Measurements from ENCODE around the gene GDF2. TPM values are rescaled to one million over a fixed set of nuclear protein-coding genes. Genes with fewer than 3 reads are reported as not detected.

The GDF2 gene
- total RNA-seq, 1 experiment from 2014 or later, result not detected

DNA sequence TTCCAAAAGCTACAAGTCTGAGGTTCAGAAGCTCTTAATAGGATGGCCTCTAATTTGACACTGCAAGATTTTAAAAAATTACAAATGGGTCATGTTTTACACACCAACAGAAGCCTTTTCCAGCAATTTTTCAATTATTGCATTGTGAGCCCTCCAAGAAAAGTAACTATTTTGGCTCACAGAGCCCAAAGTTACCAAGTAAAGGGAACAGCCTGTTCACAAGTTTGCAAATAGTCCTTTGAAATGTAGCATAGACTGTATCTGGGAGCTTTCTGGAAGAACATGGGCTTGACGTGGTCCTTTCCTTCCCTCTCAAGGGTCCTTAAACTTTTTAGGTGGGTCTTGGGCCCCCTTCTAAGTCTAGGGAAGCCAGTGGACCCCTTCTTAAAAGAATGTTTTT lies 23.5 kb upstream of the GDF2 start:
- Mint-ChIP-seq H3K27me3 (ENCODE audit: low read depth) (peaks cover 77% of the 10 kb centered on the region), H3K4me1 (peaks cover 6 to 23% of the 10 kb centered on the region in 2 experiments), H3K27ac (no peak overlapping the region), H3K9me3 (no peaks in the 10 kb centered on the region), H3K36me3 (ENCODE audit: insufficient read depth in 1 of 3, low read depth in 3 of 3) (no peaks in the 10 kb centered on the region), H3K4me3 (no peak overlapping the region)
- Histone ChIP-seq H3K27me3 (ENCODE audit: insufficient read depth, low read length) (peaks cover 14% of the 10 kb centered on the region; the same call in 1 of the 2 replicates), H3K23me2 (ENCODE audit: insufficient read length, low read depth, low read length, poor library complexity, severe bottlenecking) (peaks cover 4% of the 10 kb centered on the region), H2BK12ac (ENCODE audit: insufficient read length, low read depth, low read length) (no peak overlapping the region), H4K8ac (replicated peaks; ENCODE audit: insufficient read length, low read depth, low read length) (no peak overlapping the region), H2AFZ (ENCODE audit: low read length) (no peak overlapping the region), H2BK15ac (ENCODE audit: low read depth, low read length) (no peak overlapping the region), H2BK120ac (ENCODE audit: low read depth, low read length, poor library complexity, severe bottlenecking) (no peak overlapping the region), H3K9me3 (ENCODE audit: control insufficient read depth, low read depth, low read length) (no peaks in the 10 kb centered on the region), H4K91ac (ENCODE audit: insufficient read length, low read depth, low read length) (no peak overlapping the region), H3K79me2 (ENCODE audit: insufficient read depth, low read length) (no peaks in the 10 kb centered on the region), H3K9ac (ENCODE audit: extremely low read depth, insufficient read length, low read length) (no peak overlapping the region), H3K4me2 (ENCODE audit: insufficient read depth, insufficient read length, low read length) (no peak overlapping the region), H3K79me1 (ENCODE audit: insufficient read depth, low read depth, low read length, poor library complexity, severe bottlenecking) (no peaks in the 10 kb centered on the region), H2AK5ac (ENCODE audit: insufficient read length, low read length) (no peak overlapping the region), H3K4ac (ENCODE audit: low read depth, low read length) (no peak overlapping the region), H3K27ac (ENCODE audit: insufficient read length, low read depth, low read length) (no peak overlapping the region), H3K56ac (ENCODE audit: insufficient read length, low read depth, low read length) (no peak overlapping the region), H3K14ac (ENCODE audit: insufficient read depth, low read length) (no peak overlapping the region), H3K23ac (ENCODE audit: insufficient read length, low read depth, low read length) (no peak overlapping the region), H3K18ac (ENCODE audit: insufficient read length, low read depth, low read length) (no peak overlapping the region), H2BK5ac (ENCODE audit: insufficient read length, low read length) (no peak overlapping the region), H4K20me1 (ENCODE audit: control insufficient read depth, insufficient read depth, insufficient read length) (no peaks in the 10 kb centered on the region), H2BK20ac (ENCODE audit: low read depth, low read length, poor library complexity, severe bottlenecking) (no peak overlapping the region), H3T11ph (ENCODE audit: low read length) (no peak overlapping the region), H4K5ac (ENCODE audit: insufficient read length, low read depth, low read length) (no peak overlapping the region), H3K4me1 (ENCODE audit: insufficient read depth, low read length) (no peaks in the 10 kb centered on the region)
- DNase-seq, result no peak
- no CpG with 5 or more reads among the region's 1 CpG for WGBS (ENCODE audit: extremely low coverage, insufficient read length, low lambda C conversion rate)
- TF ChIP-seq, protein P1, sequence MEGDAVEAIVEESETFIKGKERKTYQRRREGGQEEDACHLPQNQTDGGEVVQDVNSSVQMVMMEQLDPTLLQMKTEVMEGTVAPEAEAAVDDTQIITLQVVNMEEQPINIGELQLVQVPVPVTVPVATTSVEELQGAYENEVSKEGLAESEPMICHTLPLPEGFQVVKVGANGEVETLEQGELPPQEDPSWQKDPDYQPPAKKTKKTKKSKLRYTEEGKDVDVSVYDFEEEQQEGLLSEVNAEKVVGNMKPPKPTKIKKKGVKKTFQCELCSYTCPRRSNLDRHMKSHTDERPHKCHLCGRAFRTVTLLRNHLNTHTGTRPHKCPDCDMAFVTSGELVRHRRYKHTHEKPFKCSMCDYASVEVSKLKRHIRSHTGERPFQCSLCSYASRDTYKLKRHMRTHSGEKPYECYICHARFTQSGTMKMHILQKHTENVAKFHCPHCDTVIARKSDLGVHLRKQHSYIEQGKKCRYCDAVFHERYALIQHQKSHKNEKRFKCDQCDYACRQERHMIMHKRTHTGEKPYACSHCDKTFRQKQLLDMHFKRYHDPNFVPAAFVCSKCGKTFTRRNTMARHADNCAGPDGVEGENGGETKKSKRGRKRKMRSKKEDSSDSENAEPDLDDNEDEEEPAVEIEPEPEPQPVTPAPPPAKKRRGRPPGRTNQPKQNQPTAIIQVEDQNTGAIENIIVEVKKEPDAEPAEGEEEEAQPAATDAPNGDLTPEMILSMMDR (conservative IDR thresholded peaks at IDR 0.05), result no peak
